Caco-2 (cell line): Measurements from ENCODE around the gene DOCK10. TPM values are rescaled to one million over a fixed set of nuclear protein-coding genes. Genes with fewer than 3 reads are reported as not detected.

Source experiments
- BruUV-seq: library from RNA; stranded (reverse); fragments of 400-500 nt; replicated peaks from 2 replicates; lab custom pipeline; 2021; lab: Mats Ljungman, UMichigan
- CTCF ChIA-PET: fragments of 300-600 bp; sonication (Branson Sonifier 250); formaldehyde crosslinking; loops from one replicate; lab custom pipeline; 2022; ENCODE audit warnings: antibody characterized with exemption; lab: Charles Lee
- POLR2A ChIA-PET: fragments of 300-600 bp; sonication (Branson Sonifier 250); formaldehyde crosslinking; loops from one replicate; lab custom pipeline; 2022; ENCODE audit warnings: antibody characterized with exemption; lab: Charles Lee
- DNase-seq, 2 experiments: peaks; one replicate each; pipeline versions ENCODE4 v3.0.0 to v3.0.0-alpha.2; 2020 to 2022
- H3K27me3 ChIP-seq: replicated peaks from 2 replicates; pipeline ENCODE4 v1.6.0; 2011; ENCODE audit warnings: low read length; ENCODE audit not compliant: control insufficient read depth, insufficient read depth
- H3K36me3 ChIP-seq: 2 replicates; pipeline ENCODE4 v1.5.1; 2011; ENCODE audit warnings: low read length; ENCODE audit not compliant: control insufficient read depth, insufficient read depth
- H3K4me1 ChIP-seq: fragments of 250-450 bp; sonication (Bioruptor Pico); 2 replicates; pipeline ENCODE4 v1.5.1; 2020; ENCODE audit warnings: mild to moderate bottlenecking
- H3K4me3 ChIP-seq: 2 replicates; pipeline ENCODE4 v1.5.1; 2011; ENCODE audit warnings: low read depth, mild to moderate bottlenecking, control low read depth, low read length
- H3K9me3 ChIP-seq: fragments of 250-450 bp; sonication (Bioruptor Pico); 2 replicates; pipeline ENCODE4 v1.5.1; 2020; ENCODE audit warnings: mild to moderate bottlenecking, moderate library complexity
- H3K27ac Mint-ChIP-seq: one replicate; pipeline ENCODE4 v1.8.0; 2022; ENCODE audit warnings: mixed read lengths; ENCODE audit not compliant: unreplicated experiment
- H3K27me3 Mint-ChIP-seq: one replicate; pipeline ENCODE4 v1.8.0; 2022; ENCODE audit warnings: mixed read lengths; ENCODE audit not compliant: insufficient read depth, unreplicated experiment
- H3K36me3 Mint-ChIP-seq: one replicate; pipeline ENCODE4 v1.8.0; 2022; ENCODE audit warnings: mild to moderate bottlenecking, mixed read lengths; ENCODE audit not compliant: insufficient read depth, unreplicated experiment
- H3K4me1 Mint-ChIP-seq: one replicate; pipeline ENCODE4 v1.8.0; 2022; ENCODE audit warnings: low read depth, mixed read lengths; ENCODE audit not compliant: unreplicated experiment
- H3K4me3 Mint-ChIP-seq: one replicate; pipeline ENCODE4 v1.8.0; 2022; ENCODE audit warnings: mild to moderate bottlenecking, moderate library complexity, mixed read lengths; ENCODE audit not compliant: unreplicated experiment
- H3K9me3 Mint-ChIP-seq: one replicate; pipeline ENCODE4 v1.8.0; 2022; ENCODE audit warnings: mixed read lengths; ENCODE audit not compliant: unreplicated experiment
- CTCF ChIP-seq, 2 experiments: fragments of 200-600 bp in 1 of 2; IDR thresholded peaks; 1 replicate in 1 of 2; 2 replicates in 1 of 2; pipeline versions ENCODE4 v1.5.1 to v1.8.0; 2011 to 2022; ENCODE audit warnings: antibody characterized with exemption in 1 of 2, control low read depth in 1 of 2, inconsistent platforms in 1 of 2, low read depth in 1 of 2, low read length in 1 of 2, mild to moderate bottlenecking in 1 of 2, moderate library complexity in 1 of 2; ENCODE audit not compliant: insufficient read depth in 1 of 2, severe bottlenecking in 1 of 2, unreplicated experiment in 1 of 2
- intact Hi-C: fragments of 100-400 bp; cut with micrococcal nuclease; formaldehyde crosslinking; loops from one replicate; pipeline ENCODE4 v1.10.0; 2022; ENCODE audit not compliant: unreplicated experiment
- total RNA-seq: library from RNA; stranded (reverse); gene quantifications from 2 replicates; pipeline ENCODE4 v1.2.3, GENCODE V29; 2022

Gene DOCK10
- total RNA-seq, 1 experiment from 2014 or later, result not detected

GRCh38 chr2:224803930-224804329 is 238.3 kb downstream of the DOCK10 start:
- no peak for TF ChIP-seq CTCF (IDR thresholded peaks at IDR 0.05; ENCODE audit: insufficient read depth in 1 of 2, low read depth in 1 of 2, low read length in 1 of 2, severe bottlenecking in 1 of 2, unreplicated experiment in 1 of 2)
- peaks cover 5% of the 10 kb centered on the region for H3K27me3 Mint-ChIP-seq
- no peak overlapping the region for H3K4me3 ChIP-seq
- CTCF ChIA-PET, result no interaction called here
- no peaks in the 10 kb centered on the region for H3K9me3 ChIP-seq
- H3K36me3 ChIP-seq, result no peaks in the 10 kb centered on the region
- H3K4me3 Mint-ChIP-seq, result no peak overlapping the region
- intact Hi-C loops, result no loop called here
- no peaks in the 10 kb centered on the region for H3K9me3 Mint-ChIP-seq
- no peak overlapping the region for H3K27ac Mint-ChIP-seq
- H3K4me1 ChIP-seq, result no peaks in the 10 kb centered on the region
- DNase-seq, result no peak
- no peaks in the 10 kb centered on the region for H3K36me3 Mint-ChIP-seq
- H3K4me1 Mint-ChIP-seq, result no peaks in the 10 kb centered on the region
- no TSS peak for BruUV-seq
- POLR2A ChIA-PET, result no interaction called here
- H3K27me3 ChIP-seq, result no peaks in the 10 kb centered on the region

GRCh38 chr2:224802407-224802806 is 239.9 kb downstream of the DOCK10 start:
- no peaks in the 10 kb centered on the region for H3K9me3 Mint-ChIP-seq
- DNase-seq, result no peak
- no peak overlapping the region for H3K4me3 Mint-ChIP-seq
- H3K36me3 Mint-ChIP-seq, result no peaks in the 10 kb centered on the region
- H3K27me3 ChIP-seq, result no peaks in the 10 kb centered on the region
- intact Hi-C loops, result no loop called here
- no peak overlapping the region for H3K27ac Mint-ChIP-seq
- no peaks in the 10 kb centered on the region for H3K9me3 ChIP-seq
- POLR2A ChIA-PET, result no interaction called here
- H3K4me1 Mint-ChIP-seq, result no peaks in the 10 kb centered on the region
- H3K4me1 ChIP-seq, result no peaks in the 10 kb centered on the region
- no peak overlapping the region for H3K4me3 ChIP-seq
- BruUV-seq, result no TSS peak
- CTCF ChIA-PET, result no interaction called here
- H3K27me3 Mint-ChIP-seq, result peaks cover 5% of the 10 kb centered on the region
- no peaks in the 10 kb centered on the region for H3K36me3 ChIP-seq
- no peak for TF ChIP-seq CTCF (IDR thresholded peaks at IDR 0.05; ENCODE audit: insufficient read depth in 1 of 2, low read depth in 1 of 2, low read length in 1 of 2, severe bottlenecking in 1 of 2, unreplicated experiment in 1 of 2)

- H3K27me3 ChIP-seq, result no peaks in the 10 kb centered on the region
- no peaks in the 10 kb centered on the region for H3K36me3 ChIP-seq
- no peaks in the 10 kb centered on the region for H3K9me3 ChIP-seq
- no peak for TF ChIP-seq CTCF (IDR thresholded peaks at IDR 0.05; ENCODE audit: insufficient read depth in 1 of 2, low read depth in 1 of 2, low read length in 1 of 2, severe bottlenecking in 1 of 2, unreplicated experiment in 1 of 2)
- no peaks in the 10 kb centered on the region for H3K36me3 Mint-ChIP-seq
- peaks cover 5% of the 10 kb centered on the region for H3K27me3 Mint-ChIP-seq
- no peaks in the 10 kb centered on the region for H3K9me3 Mint-ChIP-seq
- H3K4me1 ChIP-seq, result no peaks in the 10 kb centered on the region
- CTCF ChIA-PET, result no interaction called here
- no peak for DNase-seq
- POLR2A ChIA-PET, result no interaction called here
- no peak overlapping the region for H3K4me3 Mint-ChIP-seq
- no peaks in the 10 kb centered on the region for H3K4me1 Mint-ChIP-seq
- H3K27ac Mint-ChIP-seq, result no peak overlapping the region
- H3K4me3 ChIP-seq, result no peak overlapping the region
- BruUV-seq, result no TSS peak
- intact Hi-C loops, result no loop called here
These were observed 240.9 kb downstream of the DOCK10 start for GRCh38 chr2:224801360-224801759.
